ENCODE results near the gene TET2.

TET2 gene

GRCh38 chr4:105126311-105127169, 20.1 kb upstream of the TET2 start:
- H3K4me3 ChIP-seq (ENCODE audit: low read depth, low read length) = no peak overlapping the region
- no peak for TF ChIP-seq CTCF (IDR thresholded peaks at IDR 0.05; ENCODE audit: low read depth, low read length)
- H3K27me3 ChIP-seq (ENCODE audit: insufficient read depth, low read depth, severe bottlenecking) = no peaks in the 10 kb centered on the region
- DNase-seq = no peak
- no peak overlapping the region for H3K27ac ChIP-seq
- no peaks in the 10 kb centered on the region for H3K36me3 ChIP-seq
- H3K9me3 ChIP-seq (ENCODE audit: severe bottlenecking) = no peaks in the 10 kb centered on the region

GRCh38 chr4:105127170-105127445, 19.6 kb upstream of the TET2 start:
- Histone ChIP-seq H3K27ac (no peak overlapping the region), H3K27me3 (ENCODE audit: insufficient read depth, low read depth, severe bottlenecking) (no peaks in the 10 kb centered on the region), H3K36me3 (no peaks in the 10 kb centered on the region), H3K4me3 (ENCODE audit: low read depth, low read length) (no peak overlapping the region), H3K9me3 (ENCODE audit: severe bottlenecking) (no peaks in the 10 kb centered on the region)
- no peak for TF ChIP-seq CTCF (IDR thresholded peaks at IDR 0.05; ENCODE audit: low read depth, low read length)
- no peak for DNase-seq

GRCh38 chr4:105128208-105128607, 18.5 kb upstream of the TET2 start:
- no peak overlapping the region for H3K27ac ChIP-seq
- DNase-seq = no peak
- no peak overlapping the region for H3K4me3 ChIP-seq (ENCODE audit: low read depth, low read length)
- H3K9me3 ChIP-seq (ENCODE audit: severe bottlenecking) = no peaks in the 10 kb centered on the region
- no peaks in the 10 kb centered on the region for H3K27me3 ChIP-seq (ENCODE audit: insufficient read depth, low read depth, severe bottlenecking)
- no peaks in the 10 kb centered on the region for H3K36me3 ChIP-seq
- no peak for TF ChIP-seq CTCF (IDR thresholded peaks at IDR 0.05; ENCODE audit: low read depth, low read length)

GRCh38 chr4:105129286-105130040, 17.2 kb upstream of the TET2 start:
- H3K4me3 ChIP-seq (ENCODE audit: low read depth, low read length) = no peak overlapping the region
- no peaks in the 10 kb centered on the region for H3K36me3 ChIP-seq
- no peak overlapping the region for H3K27ac ChIP-seq
- no peak for DNase-seq
- H3K9me3 ChIP-seq (ENCODE audit: severe bottlenecking) = no peaks in the 10 kb centered on the region
- no peak for TF ChIP-seq CTCF (IDR thresholded peaks at IDR 0.05; ENCODE audit: low read depth, low read length)
- no peaks in the 10 kb centered on the region for H3K27me3 ChIP-seq (ENCODE audit: insufficient read depth, low read depth, severe bottlenecking)

- no peak for TF ChIP-seq CTCF (IDR thresholded peaks at IDR 0.05; ENCODE audit: low read depth, low read length)
- H3K4me3 ChIP-seq (ENCODE audit: low read depth, low read length) = no peak overlapping the region
- no peak overlapping the region for H3K27ac ChIP-seq
- DNase-seq = no peak
- no peaks in the 10 kb centered on the region for H3K9me3 ChIP-seq (ENCODE audit: severe bottlenecking)
- no peaks in the 10 kb centered on the region for H3K36me3 ChIP-seq
- H3K27me3 ChIP-seq (ENCODE audit: insufficient read depth, low read depth, severe bottlenecking) = no peaks in the 10 kb centered on the region
These were observed 15.7 kb upstream of the TET2 start for GRCh38 chr4:105130945-105131344.
